Trophoblast cell (in vitro differentiated cells and primary cell): ENCODE measurements around the gene TDG. TPM values are rescaled to one million over a fixed set of nuclear protein-coding genes. Genes with fewer than 3 reads are reported as not detected.

Experiments
- DNase-seq, 2 donors: peaks; one replicate each; pipeline ENCODE4 v3.0.0-alpha.2; 2016
- H2AFZ ChIP-seq: 2 replicates; pipeline ENCODE4 v1.6.1; 2013; ENCODE audit warnings: low read length, moderate library complexity, mild to moderate bottlenecking; ENCODE audit not compliant: insufficient read depth, poor library complexity
- H2AK5ac ChIP-seq: 2 replicates; pipeline ENCODE4 v1.6.1; 2013; ENCODE audit warnings: mild to moderate bottlenecking, low read length
- H2BK120ac ChIP-seq: 2 replicates; pipeline ENCODE4 v1.6.1; 2013; ENCODE audit warnings: low read length, mild to moderate bottlenecking, moderate library complexity; ENCODE audit not compliant: insufficient read depth, poor library complexity
- H2BK12ac ChIP-seq: 2 replicates; pipeline ENCODE4 v1.6.1; 2013; ENCODE audit warnings: mild to moderate bottlenecking, low read length, moderate library complexity
- H2BK5ac ChIP-seq: 2 replicates; pipeline ENCODE4 v1.6.1; 2013; ENCODE audit warnings: low read length, low read depth, moderate library complexity, mild to moderate bottlenecking; ENCODE audit not compliant: poor library complexity
- H3K14ac ChIP-seq: 2 replicates; pipeline ENCODE4 v1.6.1; 2013; ENCODE audit warnings: mild to moderate bottlenecking, low read length
- H3K18ac ChIP-seq: 2 replicates; pipeline ENCODE4 v1.6.1; 2013; ENCODE audit warnings: mild to moderate bottlenecking, low read length
- H3K23ac ChIP-seq: 2 replicates; pipeline ENCODE4 v1.6.1; 2013; ENCODE audit warnings: low read length
- H3K27ac ChIP-seq: 2 replicates; pipeline ENCODE4 v1.5.1; 2013; ENCODE audit warnings: low read depth, mild to moderate bottlenecking, inconsistent platforms, low read length, moderate library complexity
- H3K27me3 ChIP-seq: 2 replicates; pipeline ENCODE4 v1.6.1; 2013; ENCODE audit warnings: inconsistent platforms, mild to moderate bottlenecking, low read length, moderate library complexity; ENCODE audit not compliant: insufficient read depth
- H3K36me3 ChIP-seq, 2 experiments: 1 replicate in 1 of 2; 2 replicates in 1 of 2; pipeline ENCODE4 v1.6.1; 2013; ENCODE audit warnings: low read length in 2 of 2, mild to moderate bottlenecking in 2 of 2, moderate library complexity in 1 of 2; ENCODE audit not compliant: insufficient read depth in 2 of 2, control insufficient read depth in 1 of 2
- H3K4ac ChIP-seq: 2 replicates; pipeline ENCODE4 v1.6.1; 2013; ENCODE audit warnings: low read depth, mild to moderate bottlenecking, low read length, moderate library complexity
- H3K4me1 ChIP-seq, 2 experiments: 1 replicate in 1 of 2; 2 replicates in 1 of 2; pipeline ENCODE4 v1.6.1; 2013; ENCODE audit warnings: low read length in 2 of 2, mild to moderate bottlenecking in 2 of 2, moderate library complexity in 1 of 2; ENCODE audit not compliant: insufficient read depth in 2 of 2, control insufficient read depth in 1 of 2
- H3K4me2 ChIP-seq: 2 replicates; pipeline ENCODE4 v1.6.1; 2013; ENCODE audit warnings: inconsistent platforms, mild to moderate bottlenecking, low read length, moderate library complexity
- H3K4me3 ChIP-seq: 2 replicates; pipeline ENCODE4 v1.5.1; 2013; ENCODE audit warnings: mild to moderate bottlenecking, low read depth, low read length, inconsistent platforms
- H3K79me1 ChIP-seq: one replicate; pipeline ENCODE4 v1.6.1; 2013; ENCODE audit warnings: low read length
- H3K79me2 ChIP-seq: 2 replicates; pipeline ENCODE4 v1.6.1; 2013; ENCODE audit warnings: low read length, mild to moderate bottlenecking; ENCODE audit not compliant: control insufficient read depth, insufficient read depth, poor library complexity
- H3K9ac ChIP-seq: 2 replicates; pipeline ENCODE4 v1.6.1; 2013; ENCODE audit warnings: mild to moderate bottlenecking, low read length
- H3K9me3 ChIP-seq: 2 replicates; pipeline ENCODE4 v1.6.1; 2013; ENCODE audit warnings: low read depth, mild to moderate bottlenecking, control low read depth, inconsistent platforms, low read length; ENCODE audit not compliant: insufficient read depth
- H4K12ac ChIP-seq: 2 replicates; pipeline ENCODE4 v1.6.1; 2013; ENCODE audit warnings: low read depth, mild to moderate bottlenecking, low read length, moderate library complexity
- H4K8ac ChIP-seq: 2 replicates; pipeline ENCODE4 v1.6.1; 2013; ENCODE audit warnings: low read depth, mild to moderate bottlenecking, low read length, moderate library complexity
- H4K91ac ChIP-seq: one replicate; pipeline ENCODE4 v1.6.1; 2013; ENCODE audit warnings: low read depth, mild to moderate bottlenecking, low read length, moderate library complexity
- WGBS: extraction: QIAGEN DNeasy Blood & Tissue Kit; methylation state at CpG from one replicate; pipeline ENCODE4 v1.1.7; 2013; ENCODE audit warnings: missing lambda C conversion rate; ENCODE audit not compliant: insufficient read length, insufficient coverage; ENCODE audit errors: extremely low coverage; 5-methylcytosine and 5-hydroxymethylcytosine counted together
- polyA plus RNA-seq: library from polyadenylated mRNA; stranded (reverse); fragments of 200-250 nt; gene quantifications from 2 replicates; pipeline ENCODE4 v1.2.3, GENCODE V29; 2013

Gene TDG
- 61.8 and 64.6 TPM in 2 replicates for polyA plus RNA-seq

DNA sequence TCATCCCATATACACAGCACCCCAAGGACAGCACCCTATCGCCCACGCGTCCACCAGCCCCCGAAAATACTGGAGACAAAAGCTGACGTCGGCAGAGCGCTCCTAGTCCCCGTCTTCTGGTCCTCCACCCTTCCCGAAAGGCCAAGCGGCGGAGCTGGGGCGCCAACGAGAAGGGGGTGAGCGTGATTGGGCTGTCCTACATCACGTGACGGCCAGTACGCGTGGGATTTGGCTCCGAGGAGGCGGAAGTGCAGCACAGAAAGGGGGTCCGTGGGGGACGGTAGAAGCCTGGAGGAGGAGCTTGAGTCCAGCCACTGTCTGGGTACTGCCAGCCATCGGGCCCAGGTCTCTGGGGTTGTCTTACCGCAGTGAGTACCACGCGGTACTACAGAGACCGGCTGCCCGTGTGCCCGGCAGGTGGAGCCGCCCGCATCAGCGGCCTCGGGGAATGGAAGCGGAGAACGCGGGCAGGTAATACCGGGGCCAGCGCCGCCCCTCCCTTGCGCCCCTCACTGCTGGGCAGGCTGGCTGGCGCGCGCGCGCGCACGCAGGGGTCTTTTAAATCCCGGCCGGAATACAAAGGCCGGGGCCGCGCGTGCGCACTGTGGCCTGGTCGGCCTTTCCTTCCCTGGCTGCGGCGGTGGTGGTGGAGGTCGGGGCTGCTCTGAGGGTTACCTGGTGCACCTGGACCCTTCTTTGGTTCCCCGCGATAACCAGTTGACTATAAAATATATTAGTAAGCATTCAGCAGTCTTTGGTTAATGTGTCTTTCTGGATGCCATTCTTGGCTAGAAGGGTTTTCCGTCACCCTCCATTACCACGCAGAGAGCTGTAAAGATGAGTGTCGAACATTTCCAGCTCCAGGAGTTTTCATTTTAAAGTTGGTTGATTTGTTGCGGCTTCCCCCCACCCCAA is at the start of gene TDG:
Gene TDG (plus strand): TSS at position 283 of the 915 bp plus-strand sequence. CDS start 166 bp downstream, at position 449.
- H4K91ac ChIP-seq: peak within 1 kb of the TSS; percentile 93
- no peak within 1 kb of the TSS for H2BK12ac ChIP-seq
- H3K4me1 ChIP-seq: peaks cover 5% of the 10 kb centered on the region in 2 experiments
- H4K8ac ChIP-seq: peak within 1 kb of the TSS; percentile 86
- H3K79me2 ChIP-seq: peaks cover 20% of the 10 kb centered on the region
- peak within 1 kb of the TSS; percentile 57 for H2BK120ac ChIP-seq
- H3K4ac ChIP-seq: peak within 1 kb of the TSS; percentile 47
- H3K23ac ChIP-seq: peak within 1 kb of the TSS; percentile 31
- H2AFZ ChIP-seq: peak within 1 kb of the TSS; percentile 47
- peak within 1 kb of the TSS; percentile 72 for H3K18ac ChIP-seq
- peaks cover 8% of the 10 kb centered on the region for H3K79me1 ChIP-seq
- H2AK5ac ChIP-seq: peak within 1 kb of the TSS; percentile 32
- peak within 1 kb of the TSS; percentile 82 for H3K4me3 ChIP-seq
- H4K12ac ChIP-seq: peak within 1 kb of the TSS; percentile 76
- DNase-seq: peak; percentile 90 to 92
- H3K36me3 ChIP-seq: peaks cover 0 to 6% of the 10 kb centered on the region in 2 experiments
- peak within 1 kb of the TSS; percentile 85 for H2BK5ac ChIP-seq
- H3K27ac ChIP-seq: peak within 1 kb of the TSS; percentile 93
- H3K4me2 ChIP-seq: peak within 1 kb of the TSS; percentile 90
- H3K9ac ChIP-seq: peak within 1 kb of the TSS; percentile 98
- no peaks in the 10 kb centered on the region for H3K27me3 ChIP-seq
- H3K9me3 ChIP-seq: no peaks in the 10 kb centered on the region
- WGBS: no CpG with 5 or more reads among the region's 64 CpGs
- peak within 1 kb of the TSS; percentile 68 for H3K14ac ChIP-seq

DNA sequence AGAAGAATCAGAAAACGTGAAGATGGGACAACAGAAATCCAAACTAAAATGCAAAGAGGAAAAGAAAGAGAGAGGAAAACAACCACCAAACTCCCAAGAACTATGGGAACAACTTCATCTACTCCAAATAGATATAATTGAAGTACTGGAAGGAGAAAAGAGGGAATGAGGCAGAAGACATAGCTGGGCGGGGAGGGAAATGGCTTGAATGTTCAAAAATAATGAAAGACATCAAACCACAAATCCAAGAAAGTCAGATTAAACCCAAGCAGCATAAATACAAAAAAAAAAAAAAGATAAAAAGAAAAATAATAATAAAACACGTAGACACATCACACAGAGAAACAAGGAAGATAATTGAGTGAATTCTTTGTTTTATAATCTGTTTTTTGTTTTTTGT is 47.8 kb upstream of the TDG start:
- H3K9ac ChIP-seq: no peak overlapping the region
- H3K36me3 ChIP-seq: peaks cover 0 to 2% of the 10 kb centered on the region in 2 experiments
- no peak overlapping the region for H3K18ac ChIP-seq
- no peaks in the 10 kb centered on the region for H3K27me3 ChIP-seq
- DNase-seq: no peak
- no peak overlapping the region for H3K14ac ChIP-seq
- no CpG with 5 or more reads among the region's 3 CpGs for WGBS
- H3K4ac ChIP-seq: no peak overlapping the region
- no peak overlapping the region for H2BK12ac ChIP-seq
- H3K79me2 ChIP-seq: no peaks in the 10 kb centered on the region
- H4K8ac ChIP-seq: no peak overlapping the region
- no peak overlapping the region for H4K91ac ChIP-seq
- H2AK5ac ChIP-seq: no peak overlapping the region
- H3K4me1 ChIP-seq: no peaks in the 10 kb centered on the region
- no peaks in the 10 kb centered on the region for H3K79me1 ChIP-seq
- H3K27ac ChIP-seq: no peak overlapping the region
- H3K4me3 ChIP-seq: no peak overlapping the region
- H2BK120ac ChIP-seq: no peak overlapping the region
- H4K12ac ChIP-seq: no peak overlapping the region
- H3K23ac ChIP-seq: no peak overlapping the region
- H2BK5ac ChIP-seq: no peak overlapping the region
- no peak overlapping the region for H2AFZ ChIP-seq
- H3K4me2 ChIP-seq: no peak overlapping the region
- no peaks in the 10 kb centered on the region for H3K9me3 ChIP-seq

DNA sequence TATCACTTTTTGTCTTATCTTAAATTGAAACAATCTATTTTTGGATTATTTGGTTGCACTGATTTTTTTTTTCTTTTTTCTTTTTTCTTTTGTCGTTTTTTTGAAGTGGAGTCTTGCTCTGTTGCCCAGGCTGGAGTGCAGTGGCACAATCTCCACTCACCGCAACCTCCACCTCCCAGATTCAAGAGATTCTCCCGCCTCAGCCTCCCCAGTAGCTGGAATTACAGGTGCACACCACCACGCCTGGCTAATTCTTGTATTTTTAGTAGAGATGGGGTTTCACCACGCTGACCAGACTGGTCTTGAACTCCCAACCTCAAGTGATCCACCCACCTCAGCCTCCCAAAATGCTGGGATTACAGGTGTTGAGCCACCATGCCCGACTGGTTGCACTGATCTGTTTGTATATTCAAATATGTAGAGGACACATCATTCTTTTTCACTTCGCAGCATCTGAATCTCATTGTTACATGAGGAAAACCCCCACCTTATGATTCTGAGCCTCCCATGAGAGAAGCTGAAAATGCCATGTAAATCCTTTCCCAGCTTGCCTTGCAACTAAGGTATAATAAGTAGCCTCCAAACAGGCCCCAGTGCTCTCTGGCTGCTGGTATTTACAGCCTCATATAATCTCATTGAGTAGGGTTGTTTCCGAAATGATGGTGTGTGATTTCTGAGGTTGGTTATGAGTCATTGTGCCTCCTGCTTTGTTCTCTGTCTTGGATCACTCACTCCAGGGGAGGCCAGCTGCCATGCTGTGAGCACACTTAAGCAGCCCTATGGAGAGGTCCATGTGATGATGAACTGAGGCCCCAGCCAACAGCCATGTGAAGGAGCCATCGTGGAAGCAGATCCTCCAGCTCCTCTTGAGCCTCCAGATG is 40.7 kb upstream of the TDG start:
- H3K27ac ChIP-seq: no peak overlapping the region
- no peak overlapping the region for H3K23ac ChIP-seq
- peaks cover 2% of the 10 kb centered on the region for H3K79me2 ChIP-seq
- no peak overlapping the region for H4K91ac ChIP-seq
- no peak overlapping the region for H3K14ac ChIP-seq
- no peak for DNase-seq
- no peaks in the 10 kb centered on the region for H3K36me3 ChIP-seq
- no peak overlapping the region for H3K4me3 ChIP-seq
- no peak overlapping the region for H2AK5ac ChIP-seq
- H3K9ac ChIP-seq: no peak overlapping the region
- no peaks in the 10 kb centered on the region for H3K27me3 ChIP-seq
- H3K4ac ChIP-seq: no peak overlapping the region
- H3K4me2 ChIP-seq: no peak overlapping the region
- no peak overlapping the region for H3K18ac ChIP-seq
- WGBS: no CpG with 5 or more reads among the region's 9 CpGs
- H4K12ac ChIP-seq: no peak overlapping the region
- no peak overlapping the region for H4K8ac ChIP-seq
- no peak overlapping the region for H2BK5ac ChIP-seq
- no peaks in the 10 kb centered on the region for H3K4me1 ChIP-seq
- H2AFZ ChIP-seq: no peak overlapping the region
- no peak overlapping the region for H2BK120ac ChIP-seq
- no peak overlapping the region for H2BK12ac ChIP-seq
- H3K9me3 ChIP-seq: no peaks in the 10 kb centered on the region
- peaks cover 6% of the 10 kb centered on the region for H3K79me1 ChIP-seq

DNA sequence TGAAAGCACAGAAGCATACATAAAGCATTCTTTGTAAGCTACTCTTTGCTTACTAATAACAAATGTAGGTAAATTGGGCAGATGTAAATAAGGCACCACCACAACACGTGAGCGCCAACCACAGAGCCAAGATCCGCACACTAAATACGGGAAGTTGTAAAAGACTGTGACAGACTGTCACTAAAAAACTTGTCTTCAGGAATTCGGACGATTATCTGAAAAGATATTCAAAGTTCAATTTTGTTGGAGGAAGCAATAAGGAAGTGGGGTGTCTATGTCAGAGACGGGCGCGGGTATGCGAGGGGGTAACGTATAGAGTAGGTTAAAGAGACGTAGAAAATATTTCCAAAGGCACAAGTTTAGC is 37.0 kb upstream of the TDG start:
- Histone ChIP-seq H3K9me3 (no peaks in the 10 kb centered on the region), H4K8ac (peak overlapping the region; percentile 86), H2BK120ac (no peak overlapping the region), H3K9ac (no peak overlapping the region), H3K18ac (no peak overlapping the region), H2AFZ (peak overlapping the region; percentile 98), H3K14ac (no peak overlapping the region), H3K27ac (no peak overlapping the region), H3K4me3 (no peak overlapping the region), H4K12ac (no peak overlapping the region), H3K36me3 (peaks cover 2 to 3% of the 10 kb centered on the region in 2 experiments), H3K23ac (no peak overlapping the region), H2BK12ac (no peak overlapping the region), H4K91ac (no peak overlapping the region), H3K4ac (no peak overlapping the region), H3K79me2 (peaks cover 15% of the 10 kb centered on the region), H2BK5ac (no peak overlapping the region), H3K79me1 (peaks cover 14% of the 10 kb centered on the region), H3K4me2 (peak overlapping the region; percentile 93), H3K4me1 (no peaks in the 10 kb centered on the region), H2AK5ac (no peak overlapping the region), H3K27me3 (no peaks in the 10 kb centered on the region)
- WGBS: no CpG with 5 or more reads among the region's 12 CpGs
- DNase-seq: no peak
